K562 (cell line): ENCODE measurements around the gene RAP1A. TPM values are rescaled to one million over a fixed set of nuclear protein-coding genes. Genes with fewer than 3 reads are reported as not detected.
A peak's percentile ranks its signal among the peaks of the same experiment; 100 is the strongest.

Experiments used
- ATAC-seq: fragments of 200-7000 bp; cut with Tn5 transposase; 3 replicates; pipeline ENCODE4 v1.9.1; 2020; ENCODE audit warnings: moderate library complexity
- BruUV-seq: library from RNA; stranded (reverse); fragments of 400-500 nt; replicated peaks from 2 replicates; lab custom pipeline; 2021; lab: Mats Ljungman, UMichigan
- CTCF ChIA-PET: fragments of 300-600 bp; formaldehyde crosslinking; extraction: SDS; loops from one replicate; lab custom pipeline; 2021; ENCODE audit warnings: low intra/inter-chr PET ratio; lab: Yijun Ruan, JAX
- POLR2A ChIA-PET: fragments of 300-600, 350-650 bp; sonication (Branson Sonifier 250); formaldehyde crosslinking; extraction: SDS; loops from one replicate; lab custom pipeline; 2021; ENCODE audit warnings: antibody characterized with exemption, inconsistent platforms; lab: Yijun Ruan, JAX
- DNase-seq, 4 experiments: peaks; one replicate each; pipeline versions ENCODE4 v3.0.0 to v3.0.0-alpha.2; 2011 to 2018; ENCODE audit warnings: low spot score in 3 of 4, mixed read lengths in 3 of 4; ENCODE audit errors: extremely low read depth in 1 of 4
- FAIRE-seq: peaks from 2 replicates; lab custom pipeline; 2011; peaks lifted over from hg19 to GRCh38; lab: Jason Lieb, UNC
- H2AFZ ChIP-seq: 2 replicates; pipeline ENCODE4 v1.6.0; 2011; ENCODE audit warnings: low read depth, low read length, control low read depth, inconsistent platforms
- H3K27ac ChIP-seq: fragments of 200-600 bp; 3 replicates; pipeline ENCODE4 v1.8.0; 2011; ENCODE audit warnings: low read depth, mild to moderate bottlenecking, control low read depth, inconsistent platforms, low read length, moderate library complexity, mixed read lengths; ENCODE audit errors: extremely low read depth
- H3K27me3 ChIP-seq, 2 experiments: fragments of 300-600 bp in 1 of 2; 2 replicates in 1 of 2; 3 replicates in 1 of 2; pipeline versions ENCODE4 v1.6.0 to v1.8.0; 2011; ENCODE audit warnings: inconsistent platforms in 2 of 2, low read length in 2 of 2, mild to moderate bottlenecking in 1 of 2, mixed read lengths in 1 of 2, moderate library complexity in 1 of 2; ENCODE audit not compliant: control insufficient read depth in 2 of 2, insufficient read depth in 2 of 2
- H3K36me3 ChIP-seq: fragments of 300-600 bp; 3 replicates; pipeline ENCODE4 v1.8.0; 2011; ENCODE audit warnings: mild to moderate bottlenecking, low read length, inconsistent platforms; ENCODE audit not compliant: control insufficient read depth, insufficient read depth
- H3K4me1 ChIP-seq, 2 experiments: fragments of 200-600 bp in 1 of 2; replicated peaks in 1 of 2; 2 replicates in 1 of 2; 3 replicates in 1 of 2; pipeline versions ENCODE4 v1.5.1 to v1.8.0; 2011; ENCODE audit warnings: inconsistent platforms in 2 of 2, low read length in 2 of 2, mild to moderate bottlenecking in 1 of 2, mixed read lengths in 1 of 2, moderate library complexity in 1 of 2; ENCODE audit not compliant: control insufficient read depth in 2 of 2, insufficient read depth in 2 of 2
- H3K4me2 ChIP-seq: 2 replicates; pipeline ENCODE4 v1.6.1; 2011; ENCODE audit warnings: low read length, control low read depth, inconsistent platforms, mixed read lengths; ENCODE audit not compliant: insufficient read depth
- H3K4me3 ChIP-seq: fragments of 200-600 bp; sonication (generic), shearing (Covaris generic); 2 replicates; pipeline ENCODE4 v1.5.1; 2016; ENCODE audit warnings: control low read depth, inconsistent platforms
- H3K79me2 ChIP-seq: fragments of 200-600 bp; 3 replicates; pipeline ENCODE4 v1.8.0; 2011; ENCODE audit warnings: low read length, inconsistent platforms; ENCODE audit not compliant: control insufficient read depth, insufficient read depth
- H3K9ac ChIP-seq, 2 experiments: 2 replicates each; pipeline versions ENCODE4 v1.6.0 to v1.6.1; 2011; ENCODE audit warnings: low read depth in 2 of 2, low read length in 2 of 2, control low read depth in 1 of 2, inconsistent platforms in 1 of 2, mild to moderate bottlenecking in 1 of 2, mixed read lengths in 1 of 2; ENCODE audit not compliant: insufficient read depth in 1 of 2
- H3K9me1 ChIP-seq: one replicate; pipeline ENCODE4 v1.6.0; 2011; ENCODE audit warnings: inconsistent platforms, mild to moderate bottlenecking, low read length, moderate library complexity; ENCODE audit not compliant: control insufficient read depth, insufficient read depth
- H3K9me3 ChIP-seq: replicated peaks from 2 replicates; pipeline ENCODE4 v1.5.1; 2011; ENCODE audit warnings: low read depth, low read length, inconsistent platforms; ENCODE audit not compliant: control insufficient read depth, insufficient read depth
- H4K20me1 ChIP-seq: replicated peaks from 2 replicates; pipeline ENCODE4 v1.6.1; 2011; ENCODE audit warnings: low read length, inconsistent platforms, mixed read lengths; ENCODE audit not compliant: control insufficient read depth, insufficient read depth
- HCFC1 ChIP-seq: IDR thresholded peaks from 2 replicates; pipeline ENCODE4 v1.6.1; 2012; ENCODE audit warnings: low read depth, low read length, improper control_type of control experiment
- MNT ChIP-seq, 2 experiments: fragments of 450-650 bp; conservative IDR thresholded peaks; 2 replicates each; pipeline ENCODE4 v1.6.1; 2017; ENCODE audit warnings: mild to moderate bottlenecking in 2 of 2, moderate library complexity in 2 of 2
- NR2C1 ChIP-seq, 2 experiments: fragments of 450-650 bp; IDR thresholded peaks; 2 replicates each; pipeline ENCODE4 v1.6.1; 2017; ENCODE audit warnings: mild to moderate bottlenecking in 2 of 2, antibody characterized with exemption in 1 of 2, inconsistent platforms in 1 of 2, missing compliant biosample characterization in 1 of 2, missing genetic modification characterization in 1 of 2
- NR2C2 ChIP-seq, 2 experiments: fragments of 200-800 bp in 1 of 2; sonication (Bioruptor generic) in 1 of 2; sonication (generic) in 1 of 2; formaldehyde crosslinking in 1 of 2; IDR thresholded peaks; 2 replicates each; pipeline versions ENCODE4 v1.6.1 to v1.8.0; 2016 to 2022; ENCODE audit warnings: mild to moderate bottlenecking in 1 of 2, missing compliant biosample characterization in 1 of 2, missing genetic modification characterization in 1 of 2, missing genetic modification reagents in 1 of 2
- NUFIP1 ChIP-seq: fragments of 450-650 bp; IDR thresholded peaks from 2 replicates; pipeline ENCODE4 v1.6.1; 2018; ENCODE audit not compliant: partially characterized antibody
- PHF8 ChIP-seq: fragments of 200-600 bp; sonication (generic); IDR thresholded peaks from 2 replicates; pipeline ENCODE4 v1.6.1; 2012; ENCODE audit warnings: mixed run types, mild to moderate bottlenecking, inconsistent platforms, low read length, moderate library complexity, borderline replicate concordance
- PYGO2 ChIP-seq: fragments of 450-650 bp; IDR thresholded peaks from 2 replicates; pipeline ENCODE4 v1.6.1; 2016; ENCODE audit warnings: mild to moderate bottlenecking, missing genetic modification characterization, moderate library complexity, missing compliant biosample characterization
- SMARCC2 ChIP-seq: fragments of 450-650 bp; IDR thresholded peaks from 2 replicates; pipeline ENCODE4 v1.6.1; 2017; ENCODE audit warnings: antibody characterized with exemption, moderate library complexity, mild to moderate bottlenecking, low read depth
- TAL1 ChIP-seq: fragments of 450-650 bp; IDR thresholded peaks from 2 replicates; pipeline ENCODE4 v1.6.1; 2016; ENCODE audit warnings: mild to moderate bottlenecking
- ZNF518B ChIP-seq: fragments of 250-450 bp; sonication (Bioruptor Pico); IDR thresholded peaks from 2 replicates; pipeline ENCODE4 v1.5.0; 2021; ENCODE audit warnings: mild to moderate bottlenecking, moderate library complexity
- WGBS: fragments of 100-300 bp; shearing (Covaris generic); methylation state at CpG from one replicate; pipeline ENCODE4 v1.1.6; 2016; ENCODE audit warnings: low coverage, mixed read lengths; ENCODE audit not compliant: insufficient coverage; ENCODE audit errors: missing lambda C conversion rate; 5-methylcytosine and 5-hydroxymethylcytosine counted together
- in situ Hi-C: fragments of 300-500 bp; cut with MboI; formaldehyde crosslinking; loops from 4 replicates; pipeline ENCODE4 v1.15.0; 2018; ENCODE audit warnings: inconsistent platforms, mixed read lengths
- intact Hi-C: fragments of 100-400 bp; cut with micrococcal nuclease; formaldehyde crosslinking; loops from 2 replicates; pipeline ENCODE4 v1.14.2; 2022
- polyA plus RNA-seq, 8 experiments: library from polyadenylated mRNA; depleted of rRNA in 4 of 8; stranded (reverse) in 5 of 8; unstranded in 3 of 8; fragments of >200 nt; fragmentation: Nextera tagmentation in 2 of 8; fragmentation: Illumina TruSeq in 1 of 8; extraction: Ambion mirVana in 2 of 8; extraction: Trizol in 1 of 8; gene quantifications; 2 replicates each; pipeline versions ENCODE4 v1.2.1 to v1.2.3, GENCODE V29; 2011 to 2014; ENCODE audit warnings: inconsistent platforms in 1 of 8, missing spikeins in 1 of 8
- total RNA-seq, 7 experiments: library from RNA; depleted of rRNA in 6 of 7; stranded (reverse); fragments of >200 nt in 6 of 7; fragmentation: Illumina TruSeq in 2 of 7; extraction: Trizol in 2 of 7; gene quantifications; 2 replicates each; pipeline versions ENCODE4 v1.2.1 to v1.2.3, GENCODE V29; 2011 to 2021; ENCODE audit warnings: low replicate concordance in 1 of 7

Gene RAP1A
- total and polyA plus RNA-seq, 9 of the 15 experiments (the other 6 are each of a cell fraction or from before 2014, with no cell fraction given): 13.4 to 86.2 (median 32.5) TPM

DNA sequence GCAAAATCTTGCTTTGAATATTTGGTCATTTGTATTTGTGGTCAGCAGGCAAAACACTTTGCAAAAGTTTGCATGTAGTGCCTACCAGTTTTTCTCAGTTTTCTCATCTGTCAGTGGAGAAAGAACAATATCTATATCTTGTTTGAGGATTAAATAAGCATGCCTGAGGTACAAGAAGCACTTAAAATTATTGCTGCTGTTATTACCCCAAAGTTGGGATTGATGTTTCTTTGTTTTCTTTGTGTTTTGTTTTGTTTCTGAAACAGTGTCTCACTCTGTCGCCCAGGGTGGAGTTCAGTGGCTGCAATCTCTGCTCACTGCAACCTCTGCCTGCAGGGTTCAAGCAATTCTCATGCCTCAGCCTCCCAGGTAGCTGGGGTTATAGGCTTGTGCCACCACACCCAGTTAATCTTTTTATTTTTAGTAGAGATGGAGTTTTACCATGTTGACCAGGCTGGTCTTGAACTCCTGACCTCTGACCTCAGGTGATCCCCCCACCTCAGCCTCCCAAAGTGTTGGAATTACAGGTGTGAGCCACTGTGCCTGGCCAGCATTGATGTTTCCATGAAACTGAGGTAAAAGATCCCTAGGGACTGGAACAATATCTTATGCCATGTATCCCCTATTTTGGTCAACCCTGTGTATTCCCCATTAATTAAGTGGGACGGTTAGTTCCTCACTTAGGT lies 15.9 kb downstream of the RAP1A start:
- POLR2A ChIA-PET: interaction anchor here (1.0 kb wide), 1 partner anchor 9 kb away, joined by 4 read pairs; no protein-coding TSS in a partner anchor
- H3K4me1 ChIP-seq: peaks cover 0 to 6% of the 10 kb centered on the region in 2 experiments; a peak in 1 of 5 replicates
- in situ Hi-C loops: no loop called here
- no peak overlapping the region for H3K9ac ChIP-seq
- no peak overlapping the region for H3K4me2 ChIP-seq
- CTCF ChIA-PET: no interaction called here
- H3K27ac ChIP-seq: no peak overlapping the region
- no peaks in the 10 kb centered on the region for H3K9me1 ChIP-seq
- no peak for DNase-seq
- H2AFZ ChIP-seq: no peak overlapping the region
- H3K79me2 ChIP-seq: peaks cover 91% of the 10 kb centered on the region
- H4K20me1 ChIP-seq: no peaks in the 10 kb centered on the region; the same call in 1 of the 2 replicates
- TF ChIP-seq NUFIP1 (no peak), NR2C1 (IDR thresholded peaks at IDR 0.05) (no peak), NR2C1 (tag; IDR thresholded peaks at IDR 0.05) (0 out of 2 replicates have a peak, but pooled peaks have one; percentile 41), PHF8 (no peak), MNT (conservative IDR thresholded peaks at IDR 0.05) (no peak), SMARCC2 (no peak), NR2C2 (CRISPR knock-in tag; IDR thresholded peaks at IDR 0.05) (no peak), NR2C2 (tag; IDR thresholded peaks at IDR 0.05) (0 out of 2 replicates have a peak, but pooled peaks have one; percentile 27), PYGO2 (tag) (no peak), ZNF518B (CRISPR knock-in tag) (no peak), HCFC1 (no peak), TAL1 (no peak)
- no peaks in the 10 kb centered on the region for H3K9me3 ChIP-seq
- H3K36me3 ChIP-seq: no peaks in the 10 kb centered on the region
- ATAC-seq: no peak
- no peak for FAIRE-seq
- no peaks in the 10 kb centered on the region for H3K27me3 ChIP-seq
- no peak overlapping the region for H3K4me3 ChIP-seq
- WGBS: 85% methylated on average over 2 of the region's 2 CpGs
- BruUV-seq: no TSS peak
- intact Hi-C loops: no loop called here
